GM23338 (cell line): ENCODE data around the gene RMC1. TPM values are rescaled to one million over a fixed set of nuclear protein-coding genes. Genes with fewer than 3 reads are reported as not detected.

Experiments
- ATAC-seq: fragments of 200-7000 bp; cut with Tn5 transposase; 3 replicates; pipeline ENCODE4 v1.9.1; 2020
- DNase-seq: peaks from one replicate; pipeline ENCODE4 v3.0.0-alpha.2; 2015; ENCODE audit warnings: low spot score
- H2AFZ ChIP-seq: fragments of 200-600 bp; sonication (generic); 2 replicates; pipeline ENCODE4 v1.8.0; 2016; ENCODE audit warnings: antibody characterized with exemption, mild to moderate bottlenecking, moderate library complexity
- H3F3A ChIP-seq: fragments of 200-600 bp; sonication (generic); replicated peaks from 2 replicates; pipeline ENCODE4 v1.8.0; 2017; ENCODE audit warnings: antibody characterized with exemption, mixed run types, low read depth
- H3K27ac ChIP-seq: fragments of 200-600 bp; sonication (generic); 2 replicates; pipeline ENCODE4 v1.6.1; 2016; ENCODE audit warnings: low read depth
- H3K27me3 ChIP-seq: fragments of 200-600 bp; sonication (generic); 2 replicates; pipeline ENCODE4 v1.8.0; 2016; ENCODE audit warnings: mild to moderate bottlenecking, mixed run types, moderate library complexity; ENCODE audit not compliant: insufficient read depth
- H3K36me3 ChIP-seq: fragments of 200-600 bp; sonication (generic); 2 replicates; pipeline ENCODE4 v1.8.0; 2016; ENCODE audit warnings: mild to moderate bottlenecking; ENCODE audit not compliant: insufficient read depth
- H3K4me1 ChIP-seq: fragments of 200-600 bp; sonication (generic); 2 replicates; pipeline ENCODE4 v1.8.0; 2016; ENCODE audit warnings: mild to moderate bottlenecking, moderate library complexity; ENCODE audit not compliant: insufficient read depth
- H3K4me2 ChIP-seq: fragments of 200-600 bp; sonication (generic); 2 replicates; pipeline ENCODE4 v1.7.1; 2017; ENCODE audit warnings: mixed run types
- H3K4me3 ChIP-seq: fragments of 200-600 bp; sonication (generic); 2 replicates; pipeline ENCODE4 v1.6.1; 2016; ENCODE audit warnings: mixed run types
- H3K79me2 ChIP-seq: fragments of 200-600 bp; sonication (generic); replicated peaks from 2 replicates; pipeline ENCODE4 v1.8.0; 2017; ENCODE audit warnings: mild to moderate bottlenecking; ENCODE audit not compliant: insufficient read depth
- H3K9me2 ChIP-seq: fragments of 200-600 bp; sonication (generic); 2 replicates; pipeline ENCODE4 v1.8.0; 2017; ENCODE audit not compliant: insufficient read depth
- H4K20me1 ChIP-seq: fragments of 200-600 bp; sonication (generic); replicated peaks from 2 replicates; pipeline ENCODE4 v1.8.0; 2017; ENCODE audit warnings: mild to moderate bottlenecking; ENCODE audit not compliant: insufficient read depth
- H3K27ac Mint-ChIP-seq: 2 replicates; pipeline ENCODE4 v1.8.0; 2020; ENCODE audit warnings: inconsistent platforms, mild to moderate bottlenecking, moderate library complexity, mixed read lengths
- H3K27me3 Mint-ChIP-seq: 3 replicates; pipeline ENCODE4 v1.8.0; 2022; ENCODE audit warnings: low read depth, mild to moderate bottlenecking, moderate library complexity, mixed read lengths, inconsistent platforms; ENCODE audit not compliant: insufficient read depth, poor library complexity
- H3K36me3 Mint-ChIP-seq: 3 replicates; pipeline ENCODE4 v1.8.0; 2021; ENCODE audit warnings: low read depth, mild to moderate bottlenecking, inconsistent platforms, moderate library complexity, mixed read lengths
- H3K4me1 Mint-ChIP-seq: 3 replicates; pipeline ENCODE4 v1.8.0; 2020; ENCODE audit warnings: mild to moderate bottlenecking, inconsistent platforms, mixed read lengths
- H3K4me3 Mint-ChIP-seq: 3 replicates; pipeline ENCODE4 v1.8.0; 2021; ENCODE audit warnings: moderate library complexity, mild to moderate bottlenecking, inconsistent platforms, mixed read lengths
- H3K9me3 Mint-ChIP-seq: 3 replicates; pipeline ENCODE4 v1.8.0; 2020; ENCODE audit warnings: moderate library complexity, mild to moderate bottlenecking, inconsistent platforms, mixed read lengths
- CREB1 ChIP-seq: fragments of 250-450 bp; sonication (Bioruptor Pico); IDR thresholded peaks from 2 replicates; pipeline ENCODE4 v1.5.0; 2020; ENCODE audit warnings: low read depth, mild to moderate bottlenecking, moderate library complexity
- CTCF ChIP-seq, 2 experiments: fragments of 200-600 bp in 1 of 2; sonication (generic) in 1 of 2; conservative IDR thresholded peaks; 2 replicates each; pipeline versions ENCODE4 v1.5.1 to v1.6.1; 2016 to 2017; ENCODE audit warnings: antibody characterized with exemption in 2 of 2, low read depth in 2 of 2, mild to moderate bottlenecking in 2 of 2, moderate library complexity in 1 of 2
- EZH2phosphoT487 ChIP-seq: fragments of 200-600 bp; sonication (generic); IDR thresholded peaks from one replicate; pipeline ENCODE4 v1.8.1; 2018; ENCODE audit warnings: antibody characterized with exemption; ENCODE audit not compliant: unreplicated experiment
- JUNB ChIP-seq: IDR thresholded peaks from one replicate; pipeline ENCODE4 v1.6.1; 2016; ENCODE audit warnings: antibody characterized with exemption; ENCODE audit not compliant: unreplicated experiment
- NANOG ChIP-seq: IDR thresholded peaks from 2 replicates; pipeline ENCODE4 v1.6.1; 2016; ENCODE audit warnings: antibody characterized with exemption, borderline replicate concordance
- POLR2AphosphoS5 ChIP-seq: IDR thresholded peaks from 2 replicates; pipeline ENCODE4 v1.6.1; 2016; ENCODE audit warnings: antibody characterized with exemption, low read depth
- REST ChIP-seq: IDR thresholded peaks from one replicate; pipeline ENCODE4 v1.6.1; 2018; ENCODE audit warnings: antibody characterized with exemption; ENCODE audit not compliant: unreplicated experiment
- STAT1 ChIP-seq: IDR thresholded peaks from one replicate; pipeline ENCODE4 v1.6.1; 2016; ENCODE audit warnings: antibody characterized with exemption; ENCODE audit not compliant: unreplicated experiment
- ZNF114 ChIP-seq: fragments of 250-450 bp; sonication (Bioruptor Pico); IDR thresholded peaks from 2 replicates; pipeline ENCODE4 v1.5.0; 2020; ENCODE audit warnings: mild to moderate bottlenecking, moderate library complexity
- ZNF331 ChIP-seq: fragments of 250-450 bp; sonication (Bioruptor Pico); IDR thresholded peaks from 2 replicates; pipeline ENCODE4 v1.5.0; 2020; ENCODE audit warnings: low read depth, mild to moderate bottlenecking, moderate library complexity
- ZNF462 ChIP-seq: fragments of 250-450 bp; sonication (Bioruptor Pico); IDR thresholded peaks from 2 replicates; pipeline ENCODE4 v1.5.0; 2020; ENCODE audit warnings: mild to moderate bottlenecking, moderate library complexity
- polyA plus RNA-seq: library from polyadenylated mRNA; unstranded; fragments of >200 nt; fragmentation: Nextera tagmentation; extraction: Ambion mirVana; gene quantifications from 2 replicates; pipeline ENCODE4 v1.2.1, GENCODE V29; 2016
- total RNA-seq: library from RNA; depleted of rRNA; stranded (reverse); fragments of >200 nt; shearing (Covaris generic); gene quantifications from 2 replicates; pipeline ENCODE4 v1.2.3, GENCODE V29; 2014
- TF ChIP-seq, protein P1 (sequence below): IDR thresholded peaks from 2 replicates; pipeline ENCODE4 v1.6.1; 2016; ENCODE audit warnings: antibody characterized with exemption

Gene RMC1
- total and polyA plus RNA-seq, 2 experiments from 2014 or later: 18.9 to 24.6 TPM

GRCh38 chr18:23462876-23463275 lies 40.4 kb upstream of the RMC1 start:
- no peak overlapping the region for H3K4me3 Mint-ChIP-seq
- no peaks in the 10 kb centered on the region for H3K4me1 Mint-ChIP-seq
- DNase-seq: no peak
- H4K20me1 ChIP-seq: peaks cover 7% of the 10 kb centered on the region
- H3K9me2 ChIP-seq: no peaks in the 10 kb centered on the region
- H3K9me3 Mint-ChIP-seq: no peaks in the 10 kb centered on the region
- H3K27me3 Mint-ChIP-seq: peaks cover 1% of the 10 kb centered on the region
- H3K36me3 Mint-ChIP-seq: peaks cover 34% of the 10 kb centered on the region
- H3K79me2 ChIP-seq: peaks cover 36% of the 10 kb centered on the region
- H2AFZ ChIP-seq: no peak overlapping the region
- H3K27me3 ChIP-seq: no peaks in the 10 kb centered on the region
- no peaks in the 10 kb centered on the region for H3K4me1 ChIP-seq
- H3K4me3 ChIP-seq: no peak overlapping the region
- H3K27ac ChIP-seq: no peak overlapping the region
- peaks cover 15% of the 10 kb centered on the region for H3K36me3 ChIP-seq
- TF ChIP-seq NANOG (no peak), JUNB (no peak), POLR2AphosphoS5 (no peak), REST (no peak), EZH2phosphoT487 (no peak), ZNF462 (no peak), ZNF114 (CRISPR knock-in tag) (no peak), CTCF (conservative IDR thresholded peaks at IDR 0.05; ENCODE audit: low read depth in 2 of 2) (no peak), CREB1 (CRISPR knock-in tag) (no peak), ZNF331 (CRISPR knock-in tag) (no peak), STAT1 (no peak)
- TF ChIP-seq, protein P1, sequence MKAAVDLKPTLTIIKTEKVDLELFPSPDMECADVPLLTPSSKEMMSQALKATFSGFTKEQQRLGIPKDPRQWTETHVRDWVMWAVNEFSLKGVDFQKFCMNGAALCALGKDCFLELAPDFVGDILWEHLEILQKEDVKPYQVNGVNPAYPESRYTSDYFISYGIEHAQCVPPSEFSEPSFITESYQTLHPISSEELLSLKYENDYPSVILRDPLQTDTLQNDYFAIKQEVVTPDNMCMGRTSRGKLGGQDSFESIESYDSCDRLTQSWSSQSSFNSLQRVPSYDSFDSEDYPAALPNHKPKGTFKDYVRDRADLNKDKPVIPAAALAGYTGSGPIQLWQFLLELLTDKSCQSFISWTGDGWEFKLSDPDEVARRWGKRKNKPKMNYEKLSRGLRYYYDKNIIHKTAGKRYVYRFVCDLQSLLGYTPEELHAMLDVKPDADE: no peak
- ATAC-seq: no peak
- no peak overlapping the region for H3K4me2 ChIP-seq
- H3K27ac Mint-ChIP-seq: no peak overlapping the region
- H3F3A ChIP-seq: no peaks in the 10 kb centered on the region
